Lung (tissue), 12 donors: ENCODE measurements around the gene NARF. TPM values are rescaled to one million over a fixed set of nuclear protein-coding genes. Genes with fewer than 3 reads are reported as not detected.

Experiments
- ATAC-seq: fragments of 200-7000 bp; cut with Tn5 transposase; one replicate; pipeline ENCODE4 v1.9.1; 2020; ENCODE audit warnings: moderate number of reproducible peaks; ENCODE audit not compliant: insufficient read depth, low FRiP score
- DNase-seq, 3 donors: peaks; one replicate each; pipeline ENCODE4 v3.0.0-alpha.2; 2013 to 2017
- H3K27ac ChIP-seq, 2 donors: one replicate each; pipeline ENCODE4 v1.5.1; 2013; ENCODE audit warnings: mild to moderate bottlenecking in 2 of 2, moderate library complexity in 2 of 2, control low read depth in 1 of 2, inconsistent platforms in 1 of 2, low read depth in 1 of 2, low read length in 1 of 2
- H3K27me3 ChIP-seq, 3 donors: one replicate each; pipeline ENCODE4 v1.5.1; 2013; ENCODE audit warnings: low read length in 2 of 3; ENCODE audit not compliant: control insufficient read depth in 3 of 3, insufficient read depth in 3 of 3
- H3K36me3 ChIP-seq, 4 donors: one replicate each; pipeline ENCODE4 v1.5.1; 2013; ENCODE audit warnings: low read length in 4 of 4, mild to moderate bottlenecking in 1 of 4, moderate library complexity in 1 of 4; ENCODE audit not compliant: control insufficient read depth in 4 of 4, insufficient read depth in 4 of 4
- H3K4me1 ChIP-seq, 5 donors: one replicate each; pipeline ENCODE4 v1.5.1; 2013; ENCODE audit warnings: low read length in 5 of 5, mild to moderate bottlenecking in 2 of 5, moderate library complexity in 1 of 5; ENCODE audit not compliant: control insufficient read depth in 5 of 5, insufficient read depth in 5 of 5
- H3K4me3 ChIP-seq: one replicate; pipeline ENCODE4 v1.5.1; 2013; ENCODE audit warnings: mild to moderate bottlenecking, control low read depth, moderate library complexity
- H3K9ac ChIP-seq, 2 donors: one replicate each; pipeline ENCODE4 v1.5.1; 2013; ENCODE audit warnings: low read length in 2 of 2, control low read depth in 1 of 2; ENCODE audit not compliant: insufficient read depth in 1 of 2
- H3K9me3 ChIP-seq, 4 donors: one replicate each; pipeline ENCODE4 v1.5.1; 2013; ENCODE audit warnings: low read length in 3 of 4, mild to moderate bottlenecking in 1 of 4, moderate library complexity in 1 of 4; ENCODE audit not compliant: control insufficient read depth in 4 of 4, insufficient read depth in 3 of 4
- CTCF ChIP-seq: IDR thresholded peaks from 2 replicates; pipeline ENCODE4 v1.5.1; 2012; ENCODE audit warnings: mild to moderate bottlenecking; ENCODE audit errors: control extremely low read depth, extremely low read depth
- WGBS, 2 donors: extraction: QIAGEN DNeasy Blood & Tissue Kit; methylation state at CpG; one replicate each; pipeline ENCODE4 v1.1.7; 2013; 5-methylcytosine and 5-hydroxymethylcytosine counted together
- polyA plus RNA-seq, 2 donors: library from polyadenylated mRNA; stranded (reverse); fragments of 200-250 nt; gene quantifications; one replicate each; pipeline ENCODE4 v1.2.1, GENCODE V29; 2013
- total RNA-seq, 2 donors: library from RNA; depleted of rRNA in 1 of 2; stranded (reverse); fragments of >200 nt in 1 of 2; gene quantifications; one replicate each; pipeline ENCODE4 v1.2.1, GENCODE V29; 2014 to 2021
- donor health status: control.
- donor health status: control.
- donor health status: Bipolar disorder and iron deficiency.
- donor health status: healthy.
- donor health status: DM: yes; HTN: yes; CAD: no.

The NARF gene
- total and polyA plus RNA-seq, 4 donors: 54.7 to 60.1 (median 58.7) TPM

DNA sequence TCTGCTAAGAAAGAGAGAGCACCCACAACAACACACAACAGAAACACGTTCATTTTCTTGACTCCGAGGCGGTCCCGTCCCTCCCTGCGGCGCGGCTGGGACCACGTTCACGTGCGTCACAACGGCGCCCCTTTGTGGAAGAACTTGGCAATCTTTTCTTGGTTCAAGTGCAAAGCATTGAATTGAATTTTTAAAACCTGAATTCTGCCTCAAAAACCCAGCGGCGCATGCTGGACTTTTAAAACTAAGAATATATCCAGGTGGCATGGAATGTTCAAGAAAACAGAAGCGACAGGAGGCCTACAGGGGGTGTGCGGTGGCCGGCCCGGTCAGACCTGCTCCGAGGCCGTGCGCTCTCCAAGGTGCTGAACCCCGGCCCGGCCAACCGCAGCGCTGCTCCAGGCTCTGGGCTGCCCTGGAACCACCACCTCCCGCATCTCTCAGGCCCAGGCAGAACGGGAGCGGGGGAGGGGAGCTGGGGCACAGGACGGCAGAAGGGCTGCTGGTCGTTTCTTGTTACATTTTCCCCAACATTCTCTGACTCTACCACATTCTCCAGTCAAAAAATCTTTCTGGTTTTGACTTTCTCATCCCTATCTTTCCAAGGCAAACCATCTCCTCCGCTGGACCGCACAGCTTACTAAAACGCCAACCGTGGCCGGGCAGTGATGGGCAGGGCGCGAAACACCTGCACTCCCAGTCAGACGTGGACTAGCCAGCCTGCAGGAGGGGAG, 43.8 kb upstream of the NARF start:
- Histone ChIP-seq H3K27ac (no peak overlapping the region), H3K27me3 (no peaks in the 10 kb centered on the region), H3K4me1 (peaks cover 0 to 17% (median 4%) of the 10 kb centered on the region in 5 donors), H3K9me3 (no peaks in the 10 kb centered on the region), H3K9ac (no peak overlapping the region), H3K36me3 (peaks cover 0 to 10% (median 0%) of the 10 kb centered on the region in 4 donors), H3K4me3 (no peak overlapping the region)
- ATAC-seq (no peak), DNase-seq (peak; percentile 75 to 79 (median 76))
- peak; percentile 58 for TF ChIP-seq CTCF
- 26 to 27% methylated on average over 38 of the region's 38 CpGs for WGBS, 2 donors

- no peak for DNase-seq
- Histone ChIP-seq H3K4me3 (no peak overlapping the region), H3K27ac (no peak overlapping the region), H3K4me1 (peaks cover 0 to 17% (median 4%) of the 10 kb centered on the region in 5 donors), H3K9ac (no peak overlapping the region), H3K27me3 (no peaks in the 10 kb centered on the region), H3K9me3 (no peaks in the 10 kb centered on the region), H3K36me3 (peaks cover 0 to 8% (median 0%) of the 10 kb centered on the region in 4 donors)
- WGBS, 2 donors: 92 to 95% methylated on average over 26 of the region's 26 CpGs
- TF ChIP-seq CTCF: no peak
- no peak for ATAC-seq
Measured at GRCh38 chr17:82415336-82415735, 43.2 kb upstream of the NARF start.

GRCh38 chr17:82415786-82416185, 42.8 kb upstream of the NARF start:
- Histone ChIP-seq H3K27ac (no peak overlapping the region), H3K36me3 (peaks cover 0 to 10% (median 0%) of the 10 kb centered on the region in 4 donors), H3K4me3 (no peak overlapping the region), H3K9ac (no peak overlapping the region), H3K27me3 (no peaks in the 10 kb centered on the region), H3K9me3 (no peaks in the 10 kb centered on the region), H3K4me1 (peaks cover 0 to 17% (median 4%) of the 10 kb centered on the region in 5 donors)
- WGBS, 2 donors: 89 to 94% methylated on average over 9 of the region's 9 CpGs
- TF ChIP-seq CTCF: no peak
- ATAC-seq (no peak), DNase-seq (no peak)
